Dendritic cell treated with granulocyte-macrophage colony-stimulating factor and Interleukin-4, amounts not matched to agents 40 ng/mL and 50 ng/mL, for 4 days (primary cell): ENCODE data around the gene NFATC2.
A peak's percentile ranks its signal among the peaks of the same experiment; 100 is the strongest.

Experiments used
- H3K27ac Mint-ChIP-seq: one replicate; pipeline ENCODE4 v1.8.0; 2022; ENCODE audit warnings: mild to moderate bottlenecking, mixed read lengths
- H3K27me3 Mint-ChIP-seq: one replicate; pipeline ENCODE4 v1.8.0; 2022; ENCODE audit warnings: mild to moderate bottlenecking, mixed read lengths
- H3K36me3 Mint-ChIP-seq: one replicate; pipeline ENCODE4 v1.8.0; 2022; ENCODE audit warnings: low read depth, mixed read lengths
- H3K4me1 Mint-ChIP-seq: one replicate; pipeline ENCODE4 v1.8.0; 2022; ENCODE audit warnings: low read depth, mixed read lengths
- H3K4me3 Mint-ChIP-seq: one replicate; pipeline ENCODE4 v1.8.0; 2022; ENCODE audit warnings: mild to moderate bottlenecking, moderate library complexity, mixed read lengths
- H3K9me3 Mint-ChIP-seq: one replicate; pipeline ENCODE4 v1.8.0; 2022; ENCODE audit warnings: mixed read lengths
- intact Hi-C: fragments of 100-400 bp; cut with micrococcal nuclease; formaldehyde crosslinking; loops from one replicate; pipeline ENCODE4 v1.15.0; 2022

The NFATC2 gene

DNA sequence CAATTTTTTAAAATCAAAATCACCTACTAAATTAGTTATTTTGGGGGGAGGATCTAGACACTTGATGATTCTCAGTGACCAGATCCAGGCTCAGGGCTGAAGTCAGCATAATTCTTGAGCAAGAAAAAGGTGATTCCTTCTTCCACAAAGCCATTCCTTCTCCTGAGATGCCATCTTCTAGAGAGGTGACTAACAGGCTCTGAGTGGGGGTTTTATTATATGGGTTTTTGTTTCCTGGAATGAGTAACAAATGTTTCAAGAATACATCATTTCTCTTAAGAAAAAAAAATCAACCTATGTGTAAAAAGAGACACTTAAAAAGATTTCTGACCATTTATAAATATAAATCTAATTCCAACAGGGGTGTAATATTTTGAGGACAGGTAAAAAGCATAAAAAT is 154.3 kb downstream of the NFATC2 start:
- Mint-ChIP-seq H3K36me3 (peaks cover 26% of the 10 kb centered on the region), H3K27ac (no peak overlapping the region), H3K4me1 (peaks cover 25% of the 10 kb centered on the region), H3K4me3 (no peak overlapping the region), H3K27me3 (peaks cover 1% of the 10 kb centered on the region), H3K9me3 (no peaks in the 10 kb centered on the region)
- intact Hi-C loops: no loop called here

DNA sequence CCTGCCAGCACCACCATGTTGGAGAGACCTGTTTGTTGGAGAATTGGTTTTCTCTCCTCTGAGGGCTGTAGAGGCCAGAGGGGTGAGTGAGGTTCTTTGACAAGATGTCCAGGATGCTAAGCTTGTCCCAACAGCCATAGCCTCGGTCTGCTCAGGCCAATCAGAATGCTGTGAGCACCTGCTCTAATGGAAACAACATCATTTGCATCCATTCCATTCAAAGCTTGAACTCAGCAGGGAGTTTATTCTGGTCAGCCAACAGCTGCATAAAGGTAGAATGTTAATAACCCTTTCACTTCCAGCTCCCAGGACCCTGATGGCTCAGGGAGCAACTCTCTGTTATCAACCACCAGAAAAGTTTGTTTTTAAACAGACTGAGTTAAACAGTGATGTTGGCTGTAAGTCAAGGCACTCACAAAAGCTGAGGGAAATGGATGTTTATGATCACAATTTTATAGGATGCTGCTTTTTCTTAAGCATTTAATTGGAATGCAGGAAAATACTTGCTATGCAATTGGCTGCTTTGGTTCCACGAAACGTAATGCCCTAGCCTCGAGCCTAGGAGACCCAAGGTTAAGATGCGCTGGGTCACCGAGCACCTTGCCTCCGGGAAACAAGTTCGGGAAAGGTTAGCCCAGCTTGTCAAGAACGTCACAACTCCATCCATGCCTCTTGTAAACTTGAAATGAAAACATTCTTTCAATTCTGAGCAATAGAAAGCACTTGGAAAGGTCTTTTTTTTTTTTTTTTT is 155.2 kb downstream of the NFATC2 start:
- Mint-ChIP-seq H3K27ac (no peak overlapping the region), H3K4me3 (no peak overlapping the region), H3K27me3 (no peaks in the 10 kb centered on the region), H3K9me3 (no peaks in the 10 kb centered on the region), H3K36me3 (peaks cover 19% of the 10 kb centered on the region), H3K4me1 (peaks cover 20% of the 10 kb centered on the region)
- intact Hi-C loops: no loop called here

DNA sequence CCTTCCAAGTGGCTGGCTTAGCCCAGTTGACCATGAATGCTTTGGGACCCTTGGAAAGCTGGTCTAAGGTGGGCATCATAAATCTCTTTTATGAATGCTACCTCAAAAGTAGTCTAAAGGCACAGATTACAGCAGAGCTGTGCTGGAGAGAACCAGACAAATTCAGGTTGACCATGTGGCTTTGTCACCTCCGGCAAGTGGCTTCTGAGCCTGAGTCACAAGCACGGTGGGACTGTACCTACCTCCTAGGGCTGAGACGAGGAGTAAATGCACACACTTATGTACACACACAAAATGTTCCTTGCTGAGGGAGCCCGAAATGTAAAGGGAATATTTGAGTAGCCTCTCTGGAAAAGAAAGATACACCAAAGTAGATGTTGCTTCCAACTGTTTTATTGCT is 155.9 kb downstream of the NFATC2 start:
- no peaks in the 10 kb centered on the region for H3K27me3 Mint-ChIP-seq
- peaks cover 17% of the 10 kb centered on the region for H3K4me1 Mint-ChIP-seq
- H3K4me3 Mint-ChIP-seq: no peak overlapping the region
- peaks cover 19% of the 10 kb centered on the region for H3K36me3 Mint-ChIP-seq
- no peak overlapping the region for H3K27ac Mint-ChIP-seq
- intact Hi-C loops: no loop called here
- no peaks in the 10 kb centered on the region for H3K9me3 Mint-ChIP-seq

DNA sequence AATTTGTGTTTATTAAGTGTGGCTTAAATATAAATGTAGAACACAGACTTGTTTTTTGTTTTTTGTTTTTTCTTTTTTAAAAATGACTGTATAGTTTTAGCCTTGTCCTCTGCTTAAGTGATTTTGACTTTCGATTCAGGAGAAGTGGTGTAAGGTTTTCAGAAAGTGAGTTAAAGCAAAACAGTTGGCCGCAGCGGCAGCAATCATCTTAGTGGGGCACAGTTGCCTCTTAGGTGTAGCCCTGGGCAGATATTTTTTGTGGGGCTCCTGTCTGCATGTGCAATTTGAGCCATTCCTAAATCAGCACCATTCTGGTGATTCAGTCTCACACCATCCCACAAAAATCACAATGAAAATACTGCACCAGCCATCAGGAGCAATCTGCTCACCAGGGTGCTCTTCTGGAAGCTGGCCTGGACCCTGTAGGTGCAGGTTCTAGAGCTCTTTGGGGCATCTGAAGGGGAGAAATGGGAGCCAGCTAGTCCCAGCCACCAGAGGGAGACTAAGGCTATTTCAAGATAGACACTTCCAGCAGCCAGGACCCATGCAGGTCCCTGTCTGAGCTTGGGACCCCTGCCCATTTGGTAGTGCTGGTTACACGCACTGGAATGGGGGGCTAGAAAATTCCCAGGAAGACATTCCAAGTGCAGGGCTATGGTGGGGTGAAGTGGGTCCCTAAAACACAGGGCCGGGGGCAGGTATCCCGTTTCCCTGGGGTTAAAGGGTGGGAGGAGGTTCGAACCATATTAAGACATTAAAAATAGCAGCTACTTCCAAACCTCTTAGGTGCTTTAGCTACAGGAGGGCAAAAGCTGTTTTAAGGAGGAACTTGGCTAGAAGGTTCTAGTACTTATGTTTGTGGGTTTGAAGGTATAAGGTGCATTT is 156.6 kb downstream of the NFATC2 start:
- intact Hi-C loops: no loop called here
- Mint-ChIP-seq H3K4me3 (no peak overlapping the region), H3K27ac (no peak overlapping the region), H3K4me1 (peaks cover 17% of the 10 kb centered on the region), H3K27me3 (peaks cover 2% of the 10 kb centered on the region), H3K36me3 (peaks cover 13% of the 10 kb centered on the region), H3K9me3 (no peaks in the 10 kb centered on the region)

DNA sequence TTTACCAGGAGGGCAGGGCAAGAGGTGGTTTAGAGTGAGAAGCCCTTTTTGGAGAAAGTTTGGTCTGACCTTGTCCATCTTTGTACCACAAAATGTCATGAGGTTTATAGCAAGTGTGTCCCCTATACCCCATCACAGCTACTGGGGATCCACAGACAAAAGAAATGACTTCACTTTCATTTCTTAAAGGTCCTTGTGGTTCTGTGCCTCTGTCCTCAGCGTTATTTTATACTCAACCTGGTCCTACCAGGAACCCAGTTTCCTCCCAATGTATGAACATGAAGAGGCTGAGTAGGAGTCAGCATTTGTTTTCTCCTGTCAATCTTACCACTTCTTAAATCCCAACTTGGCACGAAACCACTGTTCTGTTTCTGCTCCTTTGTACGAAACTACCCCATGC is 157.6 kb downstream of the NFATC2 start:
- no peak overlapping the region for H3K4me3 Mint-ChIP-seq
- peaks cover 14% of the 10 kb centered on the region for H3K4me1 Mint-ChIP-seq
- intact Hi-C loops: no loop called here
- H3K36me3 Mint-ChIP-seq: peaks cover 3% of the 10 kb centered on the region
- H3K9me3 Mint-ChIP-seq: no peaks in the 10 kb centered on the region
- H3K27me3 Mint-ChIP-seq: peaks cover 3% of the 10 kb centered on the region
- no peak overlapping the region for H3K27ac Mint-ChIP-seq

DNA sequence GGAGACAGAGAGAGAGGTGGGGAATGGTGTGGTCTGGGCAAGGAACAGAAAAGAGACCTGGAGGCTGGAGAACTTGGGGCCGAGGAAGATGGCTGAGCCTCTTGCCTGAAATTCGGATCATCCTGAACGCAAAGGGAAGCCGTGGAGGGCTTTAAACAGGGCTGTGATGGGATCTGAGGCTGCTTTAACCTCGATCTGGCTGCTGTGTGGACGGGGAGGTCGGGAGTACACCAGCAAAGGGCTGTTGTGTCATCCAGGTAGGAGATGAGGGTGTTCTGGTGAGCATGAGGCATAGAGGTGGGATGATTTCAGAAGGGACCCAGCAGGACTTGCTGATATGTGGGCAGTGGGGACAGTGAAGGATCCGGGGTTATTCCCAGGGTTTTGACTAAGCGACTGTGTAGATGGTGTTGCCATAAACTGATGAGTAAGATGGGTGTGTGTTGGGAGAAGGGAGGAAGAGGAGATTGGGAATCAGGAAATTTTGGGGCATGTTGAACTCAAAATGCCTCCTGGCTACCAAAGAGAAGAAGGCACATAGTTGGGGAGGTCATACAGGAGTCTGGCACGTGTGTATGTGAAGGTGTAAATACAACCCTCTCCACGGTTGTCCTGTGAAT is 158.5 kb downstream of the NFATC2 start:
- Mint-ChIP-seq H3K4me3 (no peak overlapping the region), H3K27me3 (peaks cover 3% of the 10 kb centered on the region)

DNA sequence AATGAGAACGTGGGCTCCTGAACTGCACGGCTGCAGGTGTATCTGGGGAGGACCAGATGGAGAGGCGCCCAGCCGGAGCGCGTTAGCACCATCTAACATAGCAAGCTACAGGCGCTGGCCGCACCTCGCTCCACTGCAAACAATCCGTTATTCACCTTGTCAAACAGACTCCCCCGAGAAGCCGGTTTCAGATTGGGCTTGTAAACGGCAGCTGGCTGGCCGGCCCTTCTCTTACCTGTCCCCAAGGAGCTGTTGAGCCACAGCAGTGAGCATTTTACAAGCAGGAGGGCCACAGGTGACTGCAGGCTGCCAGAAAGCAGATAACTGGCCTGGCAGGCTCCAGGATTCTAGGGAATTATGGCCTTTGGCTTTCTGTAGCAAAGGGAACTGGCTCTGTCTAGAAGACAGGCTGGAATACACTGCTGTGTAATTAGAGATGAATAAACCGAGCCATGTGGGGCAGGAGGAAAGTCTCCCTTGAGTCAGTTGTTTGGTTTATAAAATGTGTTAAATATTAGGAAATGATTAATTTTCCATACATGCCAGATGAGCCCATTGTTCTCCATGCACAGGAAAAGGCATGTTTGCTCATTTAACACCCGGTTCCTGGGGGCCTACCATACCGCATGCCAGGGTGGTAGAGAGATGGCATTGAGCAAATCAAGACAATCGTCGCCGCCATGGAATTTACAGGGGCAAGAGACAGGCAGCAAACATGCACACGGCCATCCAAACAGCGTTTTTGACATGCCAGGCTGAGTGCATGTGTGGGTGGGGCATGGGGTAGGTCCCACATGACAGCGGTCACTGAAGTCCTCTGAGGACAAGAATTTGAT is 159.3 kb downstream of the NFATC2 start:
- H3K27me3 Mint-ChIP-seq: peaks cover 3% of the 10 kb centered on the region
- H3K9me3 Mint-ChIP-seq: no peaks in the 10 kb centered on the region
- H3K4me3 Mint-ChIP-seq: no peak overlapping the region
- H3K27ac Mint-ChIP-seq: no peak overlapping the region
- peaks cover 6% of the 10 kb centered on the region for H3K4me1 Mint-ChIP-seq
- intact Hi-C loops: no loop called here
- no peaks in the 10 kb centered on the region for H3K36me3 Mint-ChIP-seq

More for the DNA sequence above, 158.5 kb downstream of the NFATC2 start:
- H3K27ac Mint-ChIP-seq: no peak overlapping the region
- H3K9me3 Mint-ChIP-seq: no peaks in the 10 kb centered on the region
- intact Hi-C loops: no loop called here
- no peaks in the 10 kb centered on the region for H3K36me3 Mint-ChIP-seq
- H3K4me1 Mint-ChIP-seq: peaks cover 12% of the 10 kb centered on the region

DNA sequence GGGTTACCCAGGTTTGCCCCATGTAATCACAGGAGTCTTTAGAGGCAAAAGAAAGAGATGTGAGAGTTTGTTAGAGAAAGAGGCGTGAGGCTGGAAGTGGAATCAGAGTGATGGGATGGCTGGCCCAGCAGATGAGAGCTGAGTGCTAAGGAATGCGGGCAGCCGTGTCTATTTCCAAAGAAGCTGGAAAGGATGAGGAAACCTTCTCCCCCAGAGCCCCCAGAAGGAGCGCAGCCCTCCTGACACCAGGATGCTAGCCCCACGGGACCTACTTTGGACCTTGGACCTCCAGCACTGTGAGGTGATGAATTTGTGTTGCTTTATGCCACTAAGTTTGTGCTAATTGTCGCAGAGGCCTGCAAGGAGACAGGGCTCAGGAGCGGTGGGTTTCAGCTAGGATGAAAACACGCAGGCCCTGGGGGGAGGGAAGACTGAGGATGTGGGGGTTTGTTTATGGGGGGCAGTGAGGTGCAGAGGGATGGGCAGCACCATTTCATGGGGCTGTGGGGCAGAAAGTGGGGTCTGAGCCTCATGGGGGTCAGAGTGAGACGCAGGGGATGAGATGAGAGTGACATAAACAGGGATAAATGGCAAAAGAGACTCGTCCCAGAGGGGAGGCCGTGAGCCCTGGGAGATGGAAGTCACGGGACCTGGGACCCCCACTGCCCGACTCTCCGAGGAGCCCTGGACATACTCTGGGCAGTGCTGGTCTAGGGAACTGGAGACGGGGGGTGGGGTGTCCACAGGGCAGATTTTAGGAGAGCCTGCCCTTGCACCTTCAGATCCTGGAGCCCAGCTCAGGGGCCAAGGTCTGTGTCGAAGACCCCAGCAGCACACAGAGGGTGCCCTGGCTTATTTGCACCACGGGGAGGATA is 160.2 kb downstream of the NFATC2 start:
- Mint-ChIP-seq H3K27ac (no peak overlapping the region), H3K9me3 (no peaks in the 10 kb centered on the region), H3K4me3 (no peak overlapping the region), H3K4me1 (peaks cover 6% of the 10 kb centered on the region), H3K36me3 (no peaks in the 10 kb centered on the region), H3K27me3 (peaks cover 5% of the 10 kb centered on the region)
- intact Hi-C loops: no loop called here

DNA sequence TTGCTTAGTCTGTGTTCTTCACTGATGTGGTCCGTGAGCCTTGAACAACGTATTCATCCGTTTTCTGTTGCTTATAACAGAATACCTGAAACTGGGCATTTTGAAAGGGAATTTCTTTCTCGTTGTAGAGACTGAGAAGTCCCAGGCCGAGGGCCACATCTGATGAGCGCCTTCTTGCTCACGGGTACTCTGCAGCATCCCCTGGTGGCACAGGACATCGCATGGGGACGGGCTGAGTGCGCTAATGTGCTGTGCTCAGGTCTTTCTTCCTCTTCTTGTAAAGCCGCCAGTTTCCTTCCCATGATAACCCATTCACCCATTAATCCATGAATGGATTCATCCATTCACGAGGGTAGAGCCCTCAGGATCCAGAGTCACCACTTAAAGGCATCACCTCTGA is 161.0 kb downstream of the NFATC2 start:
- peaks cover 6% of the 10 kb centered on the region for H3K4me1 Mint-ChIP-seq
- peaks cover 5% of the 10 kb centered on the region for H3K27me3 Mint-ChIP-seq

DNA sequence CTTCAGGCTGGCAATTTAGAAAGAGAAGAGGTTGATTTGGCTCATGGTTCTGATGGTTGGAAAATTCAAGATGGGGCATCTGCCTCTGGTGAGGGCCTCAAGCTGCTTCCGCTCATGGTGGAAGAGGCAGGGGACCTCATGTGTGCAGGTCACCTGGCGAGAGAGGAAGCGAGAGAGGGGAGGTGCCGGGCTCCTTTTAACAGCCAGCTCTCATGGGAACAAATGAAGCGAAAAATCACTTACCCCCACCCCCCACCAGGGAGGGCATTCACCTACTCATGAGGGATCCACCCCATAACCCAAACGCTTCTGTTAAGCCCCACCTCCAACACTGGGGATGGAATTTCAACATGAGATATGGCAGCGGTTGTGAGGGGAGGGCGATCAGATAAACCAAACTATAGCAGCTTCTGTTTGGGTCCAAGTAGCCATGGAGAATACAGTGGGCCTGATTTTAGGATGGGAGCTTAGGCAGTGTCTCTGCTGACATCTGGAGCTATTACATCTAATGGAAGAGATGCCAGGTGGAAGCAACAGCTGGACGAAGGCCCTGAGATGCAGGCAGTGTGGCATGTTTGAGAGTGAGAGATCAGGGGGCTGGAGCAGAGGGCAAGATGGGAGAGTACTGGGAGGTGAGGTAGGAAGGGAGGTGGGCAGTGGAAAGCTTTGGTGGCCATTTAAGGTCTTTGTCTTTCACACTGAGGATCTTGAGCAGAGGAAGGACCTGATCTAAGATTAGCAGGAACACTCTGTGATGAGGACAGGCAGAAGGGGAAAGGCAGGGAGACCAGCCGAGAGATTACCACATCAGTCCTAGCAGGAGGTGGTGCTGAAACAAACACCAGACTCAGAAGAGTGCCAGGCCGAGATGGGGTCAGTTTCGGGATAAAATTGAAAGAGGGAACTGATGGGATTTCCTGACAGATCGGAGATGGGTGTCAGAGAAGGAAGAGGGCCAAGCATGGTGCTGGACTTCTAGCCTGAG is 161.8 kb downstream of the NFATC2 start:
- Mint-ChIP-seq H3K27me3 (peaks cover 5% of the 10 kb centered on the region), H3K4me3 (no peak overlapping the region), H3K36me3 (no peaks in the 10 kb centered on the region), H3K4me1 (peaks cover 6% of the 10 kb centered on the region), H3K9me3 (no peaks in the 10 kb centered on the region), H3K27ac (peak overlapping the region; percentile 0)
- intact Hi-C loops: no loop called here

More for the DNA sequence above, 161.0 kb downstream of the NFATC2 start:
- Mint-ChIP-seq H3K9me3 (no peaks in the 10 kb centered on the region), H3K36me3 (no peaks in the 10 kb centered on the region), H3K27ac (no peak overlapping the region), H3K4me3 (no peak overlapping the region)
- intact Hi-C loops: no loop called here

DNA sequence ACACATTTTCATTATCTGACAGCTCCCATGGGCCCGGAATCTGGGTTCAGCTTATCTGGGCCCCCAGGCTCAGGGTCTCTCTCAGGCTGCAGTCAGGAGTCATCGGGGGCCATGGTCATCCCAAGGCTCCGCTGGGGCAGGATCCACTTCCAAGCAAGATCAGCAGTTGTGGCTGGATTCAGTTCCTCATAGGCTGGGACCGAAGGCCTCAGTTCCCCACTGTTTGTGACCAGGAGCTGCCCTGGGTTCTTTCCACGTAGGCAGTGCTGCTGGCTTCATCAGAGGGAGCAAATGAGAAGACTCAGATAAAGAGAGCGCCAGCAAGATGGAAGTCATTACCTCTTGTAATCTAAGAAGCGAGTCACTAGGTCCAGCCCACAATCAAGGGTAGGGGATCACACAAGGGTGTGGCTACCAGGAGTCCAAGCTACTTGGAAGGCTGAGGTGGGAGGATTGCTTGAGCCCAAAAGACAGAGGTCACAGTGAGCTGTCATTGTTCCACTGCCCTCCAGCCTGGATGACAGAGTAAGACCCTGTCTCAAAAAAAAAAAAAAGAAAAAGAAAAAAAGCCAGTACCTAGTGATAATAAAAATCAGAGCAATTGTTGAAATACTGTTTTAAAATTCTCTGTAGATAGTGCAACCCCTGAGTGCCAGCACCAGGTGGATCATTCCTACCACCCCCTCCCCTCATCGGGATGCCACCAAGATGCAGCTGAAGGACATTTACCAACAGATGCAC is 162.7 kb downstream of the NFATC2 start:
- Mint-ChIP-seq H3K4me3 (no peak overlapping the region), H3K9me3 (no peaks in the 10 kb centered on the region), H3K36me3 (no peaks in the 10 kb centered on the region), H3K27me3 (peaks cover 8% of the 10 kb centered on the region), H3K27ac (peak overlapping the region; percentile 0), H3K4me1 (peaks cover 6% of the 10 kb centered on the region)
- intact Hi-C loops: no loop called here
